ENCODE measurements around the gene UNC5CL. TPM values are rescaled to one million over a fixed set of nuclear protein-coding genes. Genes with fewer than 3 reads are reported as not detected.

UNC5CL gene
- total RNA-seq, 2 experiments from 2014 or later = 1.1 TPM

GRCh38 chr6:41002168-41002567 is 36.9 kb downstream of the UNC5CL start:
- ATAC-seq (no peak), DNase-seq (no peak)
- Mint-ChIP-seq H3K4me1 (ENCODE audit: low read depth) (peaks cover 2% of the 10 kb centered on the region), H3K4me3 (no peak overlapping the region), H3K27ac (no peak overlapping the region), H3K9me3 (ENCODE audit: insufficient read depth) (no peaks in the 10 kb centered on the region), H3K36me3 (ENCODE audit: low read depth) (no peaks in the 10 kb centered on the region), H3K27me3 (ENCODE audit: low read depth) (peaks cover 43% of the 10 kb centered on the region)
- ChIA-PET POLR2A (no interaction called here), CTCF (interaction anchor here (1.6 kb wide), 1 partner anchor 25 kb away, joined by 5 read pairs; no protein-coding TSS in a partner anchor)

- H3K36me3 Mint-ChIP-seq (ENCODE audit: low read depth) = no peaks in the 10 kb centered on the region
- DNase-seq (no peak), ATAC-seq (no peak)
- H3K4me1 Mint-ChIP-seq (ENCODE audit: low read depth) = no peaks in the 10 kb centered on the region
- H3K9me3 Mint-ChIP-seq (ENCODE audit: insufficient read depth) = no peaks in the 10 kb centered on the region
- no peak overlapping the region for H3K27ac Mint-ChIP-seq
- ChIA-PET CTCF (interaction anchor here (3.7 kb wide), 1 partner anchor 28 kb away, joined by 19 read pairs; no protein-coding TSS in a partner anchor), POLR2A (no interaction called here)
- peaks cover 46% of the 10 kb centered on the region for H3K27me3 Mint-ChIP-seq (ENCODE audit: low read depth)
- no peak overlapping the region for H3K4me3 Mint-ChIP-seq
These were observed 38.8 kb downstream of the UNC5CL start for GRCh38 chr6:41000248-41000647.

GRCh38 chr6:40999569-40999968 is 39.5 kb downstream of the UNC5CL start:
- H3K36me3 Mint-ChIP-seq (ENCODE audit: low read depth) = no peaks in the 10 kb centered on the region
- peaks cover 46% of the 10 kb centered on the region for H3K27me3 Mint-ChIP-seq (ENCODE audit: low read depth)

GRCh38 chr6:40998661-40999060 is 40.4 kb downstream of the UNC5CL start:
- no peak for DNase-seq
- no peaks in the 10 kb centered on the region for H3K4me1 Mint-ChIP-seq (ENCODE audit: low read depth)

More at GRCh38 chr6:40999569-40999968, 39.5 kb downstream of the UNC5CL start:
- Mint-ChIP-seq H3K4me3 (no peak overlapping the region), H3K4me1 (ENCODE audit: low read depth) (no peaks in the 10 kb centered on the region), H3K27ac (no peak overlapping the region), H3K9me3 (ENCODE audit: insufficient read depth) (no peaks in the 10 kb centered on the region)
- ChIA-PET POLR2A (no interaction called here), CTCF (interaction anchor here (3.7 kb wide), 1 partner anchor 28 kb away, joined by 19 read pairs; no protein-coding TSS in a partner anchor)
- ATAC-seq (peak; percentile 68), DNase-seq (peak; percentile 30)

GRCh38 chr6:40997234-40997957 is 41.6 kb downstream of the UNC5CL start:
- Mint-ChIP-seq H3K4me3 (no peak overlapping the region), H3K9me3 (ENCODE audit: insufficient read depth) (no peaks in the 10 kb centered on the region), H3K36me3 (ENCODE audit: low read depth) (no peaks in the 10 kb centered on the region), H3K4me1 (ENCODE audit: low read depth) (no peaks in the 10 kb centered on the region), H3K27me3 (ENCODE audit: low read depth) (peaks cover 52% of the 10 kb centered on the region), H3K27ac (no peak overlapping the region)
- POLR2A ChIA-PET = no interaction called here
- no peak for ATAC-seq
- CTCF ChIA-PET = interaction anchor here (1.4 to 3.7 kb wide), 3 partner anchors 17 to 32 kb away, joined by 3 to 19 read pairs (median 5); no protein-coding TSS in a partner anchor
- DNase-seq = no peak

More at GRCh38 chr6:40998661-40999060, 40.4 kb downstream of the UNC5CL start:
- CTCF ChIA-PET = interaction anchor here (1.4 to 3.7 kb wide), 3 partner anchors 16 to 31 kb away, joined by 3 to 19 read pairs (median 5); no protein-coding TSS in a partner anchor
- peaks cover 49% of the 10 kb centered on the region for H3K27me3 Mint-ChIP-seq (ENCODE audit: low read depth)
- H3K27ac Mint-ChIP-seq = no peak overlapping the region
- POLR2A ChIA-PET = no interaction called here
- no peaks in the 10 kb centered on the region for H3K9me3 Mint-ChIP-seq (ENCODE audit: insufficient read depth)
- H3K4me3 Mint-ChIP-seq = no peak overlapping the region
- ATAC-seq = no peak
- H3K36me3 Mint-ChIP-seq (ENCODE audit: low read depth) = no peaks in the 10 kb centered on the region

- ChIA-PET CTCF (interaction anchor here (0.9 kb wide), 1 partner anchor 31 kb away, joined by 3 read pairs; no protein-coding TSS in a partner anchor), POLR2A (no interaction called here)
- ATAC-seq (no peak), DNase-seq (no peak)
- Mint-ChIP-seq H3K27ac (no peak overlapping the region), H3K27me3 (ENCODE audit: low read depth) (peaks cover 54% of the 10 kb centered on the region), H3K36me3 (ENCODE audit: low read depth) (no peaks in the 10 kb centered on the region), H3K4me1 (ENCODE audit: low read depth) (no peaks in the 10 kb centered on the region), H3K9me3 (ENCODE audit: insufficient read depth) (no peaks in the 10 kb centered on the region), H3K4me3 (no peak overlapping the region)
These were observed 42.3 kb downstream of the UNC5CL start for GRCh38 chr6:40996591-40997233.

- no peak overlapping the region for H3K27ac Mint-ChIP-seq
- no peaks in the 10 kb centered on the region for H3K36me3 Mint-ChIP-seq (ENCODE audit: low read depth)
- ATAC-seq (no peak), DNase-seq (no peak)
- no peak overlapping the region for H3K4me3 Mint-ChIP-seq
- CTCF ChIA-PET = no interaction called here
- POLR2A ChIA-PET = no interaction called here
- no peaks in the 10 kb centered on the region for H3K9me3 Mint-ChIP-seq (ENCODE audit: insufficient read depth)
- peaks cover 46% of the 10 kb centered on the region for H3K27me3 Mint-ChIP-seq (ENCODE audit: low read depth)
- H3K4me1 Mint-ChIP-seq (ENCODE audit: low read depth) = no peaks in the 10 kb centered on the region
These were observed 46.3 kb downstream of the UNC5CL start for GRCh38 chr6:40992746-40993145.

GRCh38 chr6:40990301-40990700 is 48.7 kb downstream of the UNC5CL start:
- no peak overlapping the region for H3K4me3 Mint-ChIP-seq
- H3K9me3 Mint-ChIP-seq (ENCODE audit: insufficient read depth) = no peaks in the 10 kb centered on the region
- CTCF ChIA-PET = no interaction called here
- H3K27me3 Mint-ChIP-seq (ENCODE audit: low read depth) = peaks cover 55% of the 10 kb centered on the region
- DNase-seq (no peak), ATAC-seq (no peak)
- no peaks in the 10 kb centered on the region for H3K4me1 Mint-ChIP-seq (ENCODE audit: low read depth)
- POLR2A ChIA-PET = no interaction called here
- H3K36me3 Mint-ChIP-seq (ENCODE audit: low read depth) = no peaks in the 10 kb centered on the region
- no peak overlapping the region for H3K27ac Mint-ChIP-seq

- Mint-ChIP-seq H3K9me3 (ENCODE audit: insufficient read depth) (no peaks in the 10 kb centered on the region), H3K4me1 (ENCODE audit: low read depth) (no peaks in the 10 kb centered on the region), H3K36me3 (ENCODE audit: low read depth) (no peaks in the 10 kb centered on the region), H3K27me3 (ENCODE audit: low read depth) (peaks cover 54% of the 10 kb centered on the region), H3K27ac (no peak overlapping the region), H3K4me3 (no peak overlapping the region)
- ChIA-PET POLR2A (no interaction called here), CTCF (no interaction called here)
- ATAC-seq = no peak
- no peak for DNase-seq
These were observed 49.5 kb downstream of the UNC5CL start for GRCh38 chr6:40989204-40990169.

GRCh38 chr6:40988634-40989033 is 50.4 kb downstream of the UNC5CL start:
- Mint-ChIP-seq H3K27me3 (ENCODE audit: low read depth) (peaks cover 52% of the 10 kb centered on the region), H3K4me3 (no peak overlapping the region), H3K36me3 (ENCODE audit: low read depth) (no peaks in the 10 kb centered on the region), H3K9me3 (ENCODE audit: insufficient read depth) (peaks cover 4% of the 10 kb centered on the region), H3K27ac (no peak overlapping the region), H3K4me1 (ENCODE audit: low read depth) (no peaks in the 10 kb centered on the region)
- POLR2A ChIA-PET = no interaction called here
- ATAC-seq (no peak), DNase-seq (no peak)
- CTCF ChIA-PET = no interaction called here

- no peaks in the 10 kb centered on the region for H3K4me1 Mint-ChIP-seq (ENCODE audit: low read depth)
- ChIA-PET CTCF (no interaction called here), POLR2A (interaction anchor here (0.5 kb wide), 1 partner anchor 726 kb away, joined by 3 read pairs; no protein-coding TSS in a partner anchor)
- H3K9me3 Mint-ChIP-seq (ENCODE audit: insufficient read depth) = peaks cover 4% of the 10 kb centered on the region
- no peak overlapping the region for H3K4me3 Mint-ChIP-seq
- no peak overlapping the region for H3K27ac Mint-ChIP-seq
- no peak for ATAC-seq
- DNase-seq = no peak
- no peaks in the 10 kb centered on the region for H3K36me3 Mint-ChIP-seq (ENCODE audit: low read depth)
- H3K27me3 Mint-ChIP-seq (ENCODE audit: low read depth) = peaks cover 53% of the 10 kb centered on the region
These were observed 51.9 kb downstream of the UNC5CL start for GRCh38 chr6:40986921-40987819.
